KMS-11 (cell line): ENCODE measurements around the gene NFASC.

Source experiments
- H2AFZ ChIP-seq: fragments of 200-600 bp; sonication (generic); 2 replicates; pipeline ENCODE4 v1.6.1; 2016; ENCODE audit warnings: antibody characterized with exemption, mixed run types, low read depth
- H3K27ac ChIP-seq: fragments of 200-600 bp; sonication (generic); 2 replicates; pipeline ENCODE4 v1.6.1; 2016; ENCODE audit warnings: mild to moderate bottlenecking, mixed run types
- H3K27me3 ChIP-seq: fragments of 200-600 bp; sonication (generic); 2 replicates; pipeline ENCODE4 v1.6.1; 2017; ENCODE audit warnings: mild to moderate bottlenecking, low read depth, mixed run types, moderate library complexity; ENCODE audit not compliant: insufficient read depth
- H3K36me3 ChIP-seq: fragments of 200-600 bp; sonication (generic); 2 replicates; pipeline ENCODE4 v1.6.1; 2017; ENCODE audit warnings: mild to moderate bottlenecking, mixed run types; ENCODE audit not compliant: insufficient read depth
- H3K4me1 ChIP-seq: fragments of 200-600 bp; sonication (generic); 2 replicates; pipeline ENCODE4 v1.6.1; 2016; ENCODE audit warnings: mild to moderate bottlenecking, low read depth, mixed run types; ENCODE audit not compliant: poor library complexity, severe bottlenecking
- H3K4me2 ChIP-seq: fragments of 200-600 bp; sonication (generic); 2 replicates; pipeline ENCODE4 v1.7.0; 2016; ENCODE audit warnings: mild to moderate bottlenecking, mixed run types
- H3K4me3 ChIP-seq: fragments of 200-600 bp; sonication (generic); IDR thresholded peaks from 2 replicates; pipeline ENCODE4 v1.6.1; 2017; ENCODE audit warnings: low read depth, low read length, mixed read lengths; ENCODE audit not compliant: insufficient read depth
- H3K79me2 ChIP-seq: fragments of 200-600 bp; sonication (generic); 2 replicates; pipeline ENCODE4 v1.6.1; 2016; ENCODE audit warnings: low read depth, mixed run types; ENCODE audit not compliant: insufficient read depth
- H3K9ac ChIP-seq: fragments of 200-600 bp; sonication (generic); 2 replicates; pipeline ENCODE4 v1.6.1; 2016; ENCODE audit warnings: mild to moderate bottlenecking, mixed run types
- H4K20me1 ChIP-seq: fragments of 200-600 bp; sonication (generic); 2 replicates; pipeline ENCODE4 v1.6.1; 2016; ENCODE audit warnings: mild to moderate bottlenecking, mixed run types; ENCODE audit not compliant: insufficient read depth
- TF ChIP-seq, protein P1 (sequence below): fragments of 200-600 bp; sonication (generic); conservative IDR thresholded peaks from 2 replicates; pipeline ENCODE4 v1.6.1; 2017; ENCODE audit warnings: low read depth, mild to moderate bottlenecking, antibody characterized with exemption, low read length, moderate library complexity, mixed read lengths

NFASC gene

GRCh38 chr1:204931313-204931712, 60.7 kb downstream of the NFASC start:
- TF ChIP-seq, protein P1, sequence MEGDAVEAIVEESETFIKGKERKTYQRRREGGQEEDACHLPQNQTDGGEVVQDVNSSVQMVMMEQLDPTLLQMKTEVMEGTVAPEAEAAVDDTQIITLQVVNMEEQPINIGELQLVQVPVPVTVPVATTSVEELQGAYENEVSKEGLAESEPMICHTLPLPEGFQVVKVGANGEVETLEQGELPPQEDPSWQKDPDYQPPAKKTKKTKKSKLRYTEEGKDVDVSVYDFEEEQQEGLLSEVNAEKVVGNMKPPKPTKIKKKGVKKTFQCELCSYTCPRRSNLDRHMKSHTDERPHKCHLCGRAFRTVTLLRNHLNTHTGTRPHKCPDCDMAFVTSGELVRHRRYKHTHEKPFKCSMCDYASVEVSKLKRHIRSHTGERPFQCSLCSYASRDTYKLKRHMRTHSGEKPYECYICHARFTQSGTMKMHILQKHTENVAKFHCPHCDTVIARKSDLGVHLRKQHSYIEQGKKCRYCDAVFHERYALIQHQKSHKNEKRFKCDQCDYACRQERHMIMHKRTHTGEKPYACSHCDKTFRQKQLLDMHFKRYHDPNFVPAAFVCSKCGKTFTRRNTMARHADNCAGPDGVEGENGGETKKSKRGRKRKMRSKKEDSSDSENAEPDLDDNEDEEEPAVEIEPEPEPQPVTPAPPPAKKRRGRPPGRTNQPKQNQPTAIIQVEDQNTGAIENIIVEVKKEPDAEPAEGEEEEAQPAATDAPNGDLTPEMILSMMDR, result no peak
- Histone ChIP-seq H3K4me3 (no peak overlapping the region), H3K36me3 (no peaks in the 10 kb centered on the region), H3K4me1 (no peaks in the 10 kb centered on the region), H2AFZ (no peak overlapping the region), H3K27me3 (no peaks in the 10 kb centered on the region), H3K79me2 (no peaks in the 10 kb centered on the region), H3K9ac (no peak overlapping the region), H4K20me1 (no peaks in the 10 kb centered on the region), H3K27ac (no peak overlapping the region), H3K4me2 (no peak overlapping the region)

DNA sequence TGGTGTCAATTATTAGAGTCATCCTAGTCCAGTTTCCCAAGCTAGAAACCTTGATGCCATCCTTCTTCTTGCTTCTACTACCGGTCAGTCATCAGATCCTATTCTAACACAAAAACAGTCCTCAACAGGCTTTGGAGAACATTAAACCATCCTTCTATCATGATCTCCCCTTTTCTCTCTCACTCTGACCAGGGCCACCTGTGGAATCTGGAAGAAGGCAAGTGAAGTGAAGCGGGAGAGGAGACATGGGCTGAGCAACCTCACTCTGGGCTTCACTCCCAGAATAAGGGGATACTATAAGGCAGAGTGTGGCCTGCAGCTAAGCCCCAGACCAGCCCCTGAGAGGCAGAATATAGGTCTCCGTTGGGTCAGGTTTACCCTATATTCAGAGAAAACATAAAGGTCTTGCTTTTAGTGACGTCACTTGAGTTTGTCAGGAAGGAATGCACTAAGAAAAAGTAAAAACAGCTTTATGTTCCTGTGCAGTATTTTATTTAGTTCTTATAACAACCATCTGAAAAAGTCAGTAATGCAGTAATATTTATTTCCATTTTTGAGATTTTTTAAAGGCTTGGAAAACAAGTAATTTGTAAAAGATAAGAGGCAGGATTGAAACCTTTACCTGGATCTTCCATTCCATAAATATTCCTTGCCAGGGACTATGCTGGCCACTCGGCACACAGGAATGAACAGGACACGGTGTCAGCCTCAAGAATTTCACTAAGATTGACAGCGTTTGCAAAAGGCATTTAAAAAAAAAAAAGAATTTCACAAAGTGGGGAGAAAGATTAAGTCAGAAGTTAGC, 61.3 kb downstream of the NFASC start:
- H4K20me1 ChIP-seq, result no peaks in the 10 kb centered on the region
- H3K4me3 ChIP-seq, result no peak overlapping the region
- H3K36me3 ChIP-seq, result no peaks in the 10 kb centered on the region
- H3K27ac ChIP-seq, result no peak overlapping the region
- no peak overlapping the region for H2AFZ ChIP-seq
- H3K4me1 ChIP-seq, result no peaks in the 10 kb centered on the region
- no peak overlapping the region for H3K4me2 ChIP-seq
- no peaks in the 10 kb centered on the region for H3K79me2 ChIP-seq
- H3K9ac ChIP-seq, result no peak overlapping the region
- TF ChIP-seq, protein P1, result no peak
- no peaks in the 10 kb centered on the region for H3K27me3 ChIP-seq

GRCh38 chr1:204932573-204932909, 61.9 kb downstream of the NFASC start:
- Histone ChIP-seq H3K27me3 (no peaks in the 10 kb centered on the region), H3K4me2 (no peak overlapping the region)

GRCh38 chr1:204935155-204935554, 64.5 kb downstream of the NFASC start:
- Histone ChIP-seq H4K20me1 (no peaks in the 10 kb centered on the region), H3K4me1 (no peaks in the 10 kb centered on the region), H3K9ac (no peak overlapping the region), H3K27ac (no peak overlapping the region), H3K79me2 (no peaks in the 10 kb centered on the region), H3K27me3 (no peaks in the 10 kb centered on the region), H2AFZ (no peak overlapping the region), H3K36me3 (no peaks in the 10 kb centered on the region), H3K4me2 (no peak overlapping the region), H3K4me3 (no peak overlapping the region)
- TF ChIP-seq, protein P1, result no peak

More at GRCh38 chr1:204932573-204932909, 61.9 kb downstream of the NFASC start:
- H3K4me3 ChIP-seq, result no peak overlapping the region
- H2AFZ ChIP-seq, result no peak overlapping the region
- H3K9ac ChIP-seq, result no peak overlapping the region
- H3K27ac ChIP-seq, result no peak overlapping the region
- TF ChIP-seq, protein P1, result no peak
- no peaks in the 10 kb centered on the region for H3K36me3 ChIP-seq
- H3K4me1 ChIP-seq, result no peaks in the 10 kb centered on the region
- H4K20me1 ChIP-seq, result no peaks in the 10 kb centered on the region
- H3K79me2 ChIP-seq, result no peaks in the 10 kb centered on the region
